Gastrocnemius medialis (tissue), 4 donors: ENCODE data around the gene GFRA3. TPM values are rescaled to one million over a fixed set of nuclear protein-coding genes. Genes with fewer than 3 reads are reported as not detected.

Experiments
- ATAC-seq, 2 donors: fragments of 150-250 bp; one replicate each; pipeline ENCODE4 v1.9.1; 2016
- DNase-seq, 2 donors: peaks; one replicate each; pipeline ENCODE4 v3.0.0-alpha.2; 2019
- H3K27ac ChIP-seq, 4 donors: fragments of 200-600 bp; sonication (generic); 1 replicate in 1 of 4; 2 replicates in 3 of 4; pipeline ENCODE4 v1.5.1; 2016 to 2018; ENCODE audit warnings: mild to moderate bottlenecking in 2 of 4, moderate library complexity in 1 of 4
- H3K27me3 ChIP-seq, 3 donors: fragments of 200-600 bp; sonication (generic) in 2 of 3; 1 replicate in 1 of 3; 2 replicates in 2 of 3; pipeline versions ENCODE4 v1.5.1 to v1.6.0; 2016 to 2019; ENCODE audit warnings: mild to moderate bottlenecking in 1 of 3, moderate library complexity in 1 of 3
- H3K36me3 ChIP-seq, 2 donors: fragments of 200-600 bp; sonication (generic) in 1 of 2; one replicate each; pipeline ENCODE4 v1.5.1; 2017 to 2018
- H3K4me1 ChIP-seq, 2 donors: fragments of 200-600 bp; sonication (generic) in 1 of 2; one replicate each; pipeline ENCODE4 v1.5.1; 2016 to 2017; ENCODE audit warnings: mild to moderate bottlenecking in 2 of 2
- H3K4me3 ChIP-seq, 4 donors: fragments of 200-600 bp; sonication (generic) in 3 of 4; 1 replicate in 1 of 4; 2 replicates in 3 of 4; pipeline ENCODE4 v1.5.1; 2016 to 2019; ENCODE audit warnings: mild to moderate bottlenecking in 2 of 4
- H3K9me3 ChIP-seq, 3 donors: fragments of 200-600 bp; sonication (generic) in 2 of 3; 1 replicate in 1 of 3; 2 replicates in 2 of 3; pipeline ENCODE4 v1.5.1; 2016 to 2019
- POLR2A ChIP-seq, 2 donors: fragments of 450-650 bp; IDR thresholded peaks; one replicate each; pipeline ENCODE4 v1.6.1; 2017; ENCODE audit warnings: antibody characterized with exemption in 2 of 2, mild to moderate bottlenecking in 2 of 2, moderate library complexity in 2 of 2
- in situ Hi-C, 4 donors: fragments of 200-750 bp; cut with MboI; loops; one replicate each; pipeline versions ENCODE4 v1.15.0 to v1.8.0; 2017; ENCODE audit warnings: low sequenced_read_pairs in 4 of 4
- intact Hi-C: fragments of 100-400 bp; cut with DNase I; formaldehyde crosslinking; loops from one replicate; pipeline ENCODE4 v1.15.1; 2023; ENCODE audit warnings: low total_unique reads
- total RNA-seq, 4 donors: library from RNA; depleted of rRNA; stranded (reverse); fragments of >200 nt; gene quantifications; one replicate each; pipeline versions ENCODE4 v1.1.0 to v1.2.3, GENCODE V29; 2016
- TF ChIP-seq, protein P1 (sequence below), 5 experiments: fragments of 450-650 bp in 3 of 5; fragments of 200-600 bp in 2 of 5; sonication (generic) in 2 of 5; IDR thresholded peaks in 4 of 5; conservative IDR thresholded peaks in 1 of 5; 1 replicate in 4 of 5; 2 replicates in 1 of 5; pipeline ENCODE4 v1.5.1; 2016 to 2019; ENCODE audit warnings: antibody characterized with exemption in 5 of 5, mild to moderate bottlenecking in 3 of 5, moderate library complexity in 3 of 5

The GFRA3 gene
- total RNA-seq, 4 donors from 2014 or later: 0.42 TPM; not detected in 3

DNA sequence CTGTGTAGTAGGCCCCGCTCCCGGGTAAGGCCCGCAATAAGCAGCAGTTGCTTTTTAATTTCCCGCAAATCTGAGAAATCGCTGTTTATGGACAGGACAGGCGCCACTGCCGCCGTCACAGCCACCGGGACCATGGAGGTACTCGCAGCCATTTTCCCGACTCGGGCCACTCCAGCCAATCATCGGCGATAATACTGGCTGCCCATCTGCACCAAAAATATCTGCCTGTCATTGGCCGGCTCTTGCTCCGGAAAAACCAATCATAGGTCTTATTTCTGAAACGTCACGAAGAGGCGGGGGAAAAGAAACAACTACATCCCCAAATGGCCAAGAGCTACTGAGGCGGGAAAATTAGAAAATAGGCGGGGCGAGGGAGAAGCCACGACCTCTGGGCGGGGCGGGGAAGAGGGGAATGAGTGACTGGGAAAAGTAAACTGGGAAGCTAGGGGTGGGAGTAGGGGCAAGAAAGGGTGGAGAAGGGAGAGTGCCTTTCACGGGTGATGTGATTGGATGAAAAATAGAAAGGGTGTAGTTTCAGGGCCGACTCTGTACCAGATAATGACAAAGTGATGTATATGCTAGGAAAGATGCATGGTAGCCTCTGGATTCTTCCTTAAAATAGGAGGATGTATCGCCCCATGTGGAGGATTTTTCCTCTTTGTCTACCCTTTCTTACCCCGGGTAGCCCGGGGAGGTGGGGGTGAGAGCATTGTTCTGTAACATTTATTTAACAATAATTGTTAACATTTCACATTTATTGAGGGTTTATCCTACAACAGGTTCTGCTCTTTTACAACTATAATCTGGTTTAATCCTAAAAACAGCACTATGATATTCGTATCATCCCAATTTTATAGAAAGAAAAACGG is 61.0 kb downstream of the GFRA3 start, which contains the start of gene CDC23:
TSS of gene CDC23 (minus strand) at position 163 of the 869 bp plus-strand sequence. CDS start at position 152, 11 bp downstream.
- H3K4me1 ChIP-seq: peaks cover 21 to 26% of the 10 kb centered on the region in 2 donors
- H3K4me3 ChIP-seq: peak within 1 kb of the TSS; percentile 69 to 99 (median 95)
- H3K36me3 ChIP-seq: peaks cover 0 to 7% of the 10 kb centered on the region in 2 donors
- intact Hi-C loops (loop anchor here (2.0 to 5.0 kb wide), 2 partner anchors 35 to 124 kb away; partner anchors contain the start of genes BRD8, FAM53C and KIF20A), in situ Hi-C loops (loop anchor here in 2 of 4 donors (10.0 to 25.0 kb wide), 2 partner anchors 121 to 199 kb away; partner anchors contain the start of genes CDC25C (in 1 of the 2) and FAM53C (in 1 of the 2))
- H3K27ac ChIP-seq: peak within 1 kb of the TSS; percentile 81 to 93 (median 86)
- H3K27me3 ChIP-seq: no peaks in the 10 kb centered on the region
- ATAC-seq (peak; percentile 100), DNase-seq (peak; percentile 94 to 95)
- peak; percentile 56 to 65 for TF ChIP-seq POLR2A (IDR thresholded peaks at IDR 0.05)
- TF ChIP-seq, protein P1, sequence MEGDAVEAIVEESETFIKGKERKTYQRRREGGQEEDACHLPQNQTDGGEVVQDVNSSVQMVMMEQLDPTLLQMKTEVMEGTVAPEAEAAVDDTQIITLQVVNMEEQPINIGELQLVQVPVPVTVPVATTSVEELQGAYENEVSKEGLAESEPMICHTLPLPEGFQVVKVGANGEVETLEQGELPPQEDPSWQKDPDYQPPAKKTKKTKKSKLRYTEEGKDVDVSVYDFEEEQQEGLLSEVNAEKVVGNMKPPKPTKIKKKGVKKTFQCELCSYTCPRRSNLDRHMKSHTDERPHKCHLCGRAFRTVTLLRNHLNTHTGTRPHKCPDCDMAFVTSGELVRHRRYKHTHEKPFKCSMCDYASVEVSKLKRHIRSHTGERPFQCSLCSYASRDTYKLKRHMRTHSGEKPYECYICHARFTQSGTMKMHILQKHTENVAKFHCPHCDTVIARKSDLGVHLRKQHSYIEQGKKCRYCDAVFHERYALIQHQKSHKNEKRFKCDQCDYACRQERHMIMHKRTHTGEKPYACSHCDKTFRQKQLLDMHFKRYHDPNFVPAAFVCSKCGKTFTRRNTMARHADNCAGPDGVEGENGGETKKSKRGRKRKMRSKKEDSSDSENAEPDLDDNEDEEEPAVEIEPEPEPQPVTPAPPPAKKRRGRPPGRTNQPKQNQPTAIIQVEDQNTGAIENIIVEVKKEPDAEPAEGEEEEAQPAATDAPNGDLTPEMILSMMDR (IDR thresholded peaks at IDR 0.05 in 4 of 5, conservative IDR thresholded peaks at IDR 0.05 in 1 of 5): no peak
- H3K9me3 ChIP-seq: no peaks in the 10 kb centered on the region

DNA sequence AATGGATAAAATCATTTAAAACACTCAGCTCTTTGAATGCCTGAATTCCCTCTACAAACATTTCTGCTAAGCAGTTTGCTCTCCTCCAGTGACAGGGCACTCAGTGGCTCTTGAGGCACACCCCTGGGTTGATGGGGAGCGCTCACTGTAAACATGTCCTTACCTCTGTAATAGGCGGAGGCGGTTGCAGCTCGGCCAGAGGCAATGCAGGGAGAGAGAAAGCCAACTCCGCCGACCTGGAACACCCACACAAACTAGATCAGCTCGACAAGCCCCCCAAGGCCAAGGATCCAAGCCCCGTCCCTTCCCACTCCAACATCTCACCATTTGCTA is 61.6 kb downstream of the GFRA3 start:
- TF ChIP-seq, protein P1 (IDR thresholded peaks at IDR 0.05 in 4 of 5, conservative IDR thresholded peaks at IDR 0.05 in 1 of 5): no peak
- TF ChIP-seq POLR2A (IDR thresholded peaks at IDR 0.05): no peak
- in situ Hi-C loops (loop anchor here in 2 of 4 donors (10.0 to 25.0 kb wide), 2 partner anchors 122 to 200 kb away; partner anchors contain the start of genes CDC25C (in 1 of the 2) and FAM53C (in 1 of the 2)), intact Hi-C loops (loop anchor here (2.0 to 5.0 kb wide), 2 partner anchors 34 to 125 kb away; partner anchors contain the start of genes BRD8, FAM53C and KIF20A)
- Histone ChIP-seq H3K9me3 (no peaks in the 10 kb centered on the region), H3K4me1 (peaks cover 21 to 26% of the 10 kb centered on the region in 2 donors), H3K27ac (peak overlapping the region; percentile 81 to 93 (median 86)), H3K4me3 (peak overlapping the region; percentile 69 to 99 (median 95)), H3K27me3 (no peaks in the 10 kb centered on the region), H3K36me3 (peaks cover 0 to 7% of the 10 kb centered on the region in 2 donors)
- ATAC-seq: peak; percentile 27 to 41
- DNase-seq: peak in 1 of 2 donors; percentile 11

DNA sequence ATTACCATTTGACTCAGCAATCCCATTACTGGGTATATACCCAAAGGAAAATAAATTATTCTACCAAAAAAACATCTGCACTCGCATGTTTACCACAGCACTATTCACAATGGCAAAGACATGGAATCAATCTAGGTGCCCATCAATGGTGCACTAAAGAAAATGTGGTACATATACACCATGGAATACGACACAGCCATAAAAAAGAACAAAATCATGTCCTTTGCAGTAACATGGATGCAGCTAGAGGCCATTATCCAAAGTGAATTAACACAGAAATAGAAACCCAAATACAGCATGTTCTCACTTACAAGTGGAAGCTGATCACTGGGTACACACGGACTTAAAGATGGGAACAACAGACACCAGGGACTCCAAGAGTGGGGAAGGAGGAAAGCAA is 63.4 kb downstream of the GFRA3 start:
- no peaks in the 10 kb centered on the region for H3K27me3 ChIP-seq
- TF ChIP-seq POLR2A (IDR thresholded peaks at IDR 0.05): no peak
- TF ChIP-seq, protein P1 (IDR thresholded peaks at IDR 0.05 in 4 of 5, conservative IDR thresholded peaks at IDR 0.05 in 1 of 5): no peak
- H3K9me3 ChIP-seq: no peaks in the 10 kb centered on the region
- ATAC-seq: no peak
- peaks cover 21 to 26% of the 10 kb centered on the region in 2 donors for H3K4me1 ChIP-seq
- no peak overlapping the region for H3K27ac ChIP-seq
- intact Hi-C loops (loop anchor here (5.0 kb wide), 1 partner anchor 126 kb away; the partner anchor contains the start of gene FAM53C), in situ Hi-C loops (loop anchor here in 2 of 4 donors (10.0 to 25.0 kb wide), 2 partner anchors 124 to 201 kb away; partner anchors contain the start of genes CDC25C (in 1 of the 2) and FAM53C (in 1 of the 2))
- no peak overlapping the region for H3K4me3 ChIP-seq
- DNase-seq: no peak
- H3K36me3 ChIP-seq: peaks cover 0 to 7% of the 10 kb centered on the region in 2 donors

Other genes starting within 250 kb of the GFRA3 start
- gene FAM13B, start 241.5 kb downstream of the GFRA3 start, total RNA-seq: 1 to 10 TPM; 3.4 to 7.9 (median 4.1) TPM
- under 1 TPM in 1 of 4 donors, not detected in 3; 0.51 TPM for gene WNT8A, start 190.6 kb downstream of the GFRA3 start, total RNA-seq
- under 1 TPM in 2 of 4 donors, not detected in 2; 0.51 TPM for gene NME5, start 135.2 kb downstream of the GFRA3 start, total RNA-seq
- gene BRD8, start 96.0 kb downstream of the GFRA3 start, total RNA-seq: 10 to 100 TPM; 20.2 to 28.0 (median 24.1) TPM
- gene KIF20A, start 95.5 kb downstream of the GFRA3 start, total RNA-seq: under 1 TPM in 2 of 4 donors, not detected in 2; 0.75 to 0.89 TPM
- 10 to 100 TPM in 2 of 4 donors, 1 to 10 TPM in 2; 7.7 to 11.7 (median 10.4) TPM for gene CDC23, start 61.3 kb downstream of the GFRA3 start, total RNA-seq
- not detected for gene CDC25C, start 57.2 kb upstream of the GFRA3 start, total RNA-seq
- 10 to 100 TPM; 35.7 to 74.7 (median 41.0) TPM for gene FAM53C, start 63.6 kb upstream of the GFRA3 start, total RNA-seq
- gene KDM3B, start 78.1 kb upstream of the GFRA3 start, total RNA-seq: 100 to 1,000 TPM in 1 of 4 donors, 10 to 100 TPM in 3; 49.4 to 100 (median 74.2) TPM
- gene REEP2, start 164.4 kb upstream of the GFRA3 start, total RNA-seq: 1 to 10 TPM; 1.2 to 7.4 (median 3.4) TPM
- 10 to 100 TPM in 1 of 4 donors, 1 to 10 TPM in 3; 1.1 to 16.4 (median 7.2) TPM for gene EGR1, start 190.9 kb upstream of the GFRA3 start, total RNA-seq